CD4-positive, alpha-beta T cell (primary cell): ENCODE measurements around the gene NRM. TPM values are rescaled to one million over a fixed set of nuclear protein-coding genes. Genes with fewer than 3 reads are reported as not detected.
A peak's percentile ranks its signal among the peaks of the same experiment; 100 is the strongest.

Experiments
- ATAC-seq: fragments of 200-7000 bp; cut with Tn5 transposase; one replicate; pipeline ENCODE4 v1.10.0; 2022; ENCODE audit warnings: mild to moderate bottlenecking; ENCODE audit not compliant: poor library complexity
- CTCF ChIA-PET: fragments of 350-600 bp; sonication (Branson Sonifier 250); formaldehyde crosslinking; loops from one replicate; lab custom pipeline; 2021; ENCODE audit warnings: antibody characterized with exemption, inconsistent platforms; lab: Charles Lee
- POLR2A ChIA-PET: fragments of 350-600 bp; sonication (Branson Sonifier 250); formaldehyde crosslinking; loops from one replicate; lab custom pipeline; 2021; ENCODE audit warnings: antibody characterized with exemption, inconsistent platforms; lab: Charles Lee
- DNase-seq, 14 experiments: peaks; one replicate each; pipeline ENCODE4 v3.0.0-alpha.2; 2013 to 2020; ENCODE audit warnings: mixed read lengths in 2 of 14
- H3K27ac ChIP-seq, 2 donors: one replicate each; pipeline versions ENCODE4 v1.5.1 to v1.7.0; 2013; ENCODE audit warnings: low read length in 2 of 2, low read depth in 1 of 2, mild to moderate bottlenecking in 1 of 2
- H3K27me3 ChIP-seq, 2 experiments: 1 replicate in 1 of 2; 2 replicates in 1 of 2; pipeline versions ENCODE4 v1.6.1 to v1.7.0; 2013; ENCODE audit warnings: low read length in 2 of 2, control low read depth in 1 of 2, mild to moderate bottlenecking in 1 of 2, moderate library complexity in 1 of 2; ENCODE audit not compliant: insufficient read depth in 2 of 2, control insufficient read depth in 1 of 2
- H3K36me3 ChIP-seq: one replicate; pipeline ENCODE4 v1.6.1; 2013; ENCODE audit warnings: low read length, control low read depth; ENCODE audit not compliant: insufficient read depth
- H3K4me1 ChIP-seq: one replicate; pipeline ENCODE4 v1.6.1; 2013; ENCODE audit warnings: low read length, control low read depth; ENCODE audit not compliant: insufficient read depth
- H3K4me3 ChIP-seq: one replicate; pipeline ENCODE4 v1.5.1; 2013; ENCODE audit warnings: mild to moderate bottlenecking, low read length, moderate library complexity
- H3K9me3 ChIP-seq, 2 experiments: 1 replicate in 1 of 2; 2 replicates in 1 of 2; pipeline versions ENCODE4 v1.6.1 to v1.7.0; 2013; ENCODE audit warnings: low read length in 2 of 2, mild to moderate bottlenecking in 2 of 2, control low read depth in 1 of 2, moderate library complexity in 1 of 2; ENCODE audit not compliant: control insufficient read depth in 1 of 2, insufficient read depth in 1 of 2
- H3K27ac Mint-ChIP-seq: one replicate; pipeline ENCODE4 v1.8.0; 2020; ENCODE audit warnings: mixed read lengths
- H3K27me3 Mint-ChIP-seq: one replicate; pipeline ENCODE4 v1.8.0; 2021; ENCODE audit warnings: mixed read lengths
- H3K36me3 Mint-ChIP-seq: one replicate; pipeline ENCODE4 v1.8.0; 2021; ENCODE audit warnings: low read depth, mixed read lengths
- H3K4me1 Mint-ChIP-seq: one replicate; pipeline ENCODE4 v1.8.0; 2021; ENCODE audit warnings: low read depth, mixed read lengths
- H3K4me3 Mint-ChIP-seq: one replicate; pipeline ENCODE4 v1.8.0; 2020; ENCODE audit warnings: mild to moderate bottlenecking, mixed read lengths
- H3K9me3 Mint-ChIP-seq: one replicate; pipeline ENCODE4 v1.8.0; 2020; ENCODE audit warnings: mixed read lengths
- intact Hi-C, 2 experiments: fragments of 100-400 bp; cut with DNase I in 1 of 2; cut with micrococcal nuclease in 1 of 2; formaldehyde crosslinking; loops; one replicate each; pipeline versions ENCODE4 v1.15.1 to v1.9.0; 2023 to 2025; cut with DNase I, micrococcal nuclease
- total RNA-seq, 174 experiments: library from RNA in 2 of 174; stranded (reverse) in 2 of 174; gene quantifications; one replicate each; pipeline ENCODE4 v1.2.3 and lab custom pipeline; 2021 to 2026
- TF ChIP-seq, protein P1 (sequence below): fragments of 200-600 bp; IDR thresholded peaks from one replicate; pipeline ENCODE4 v1.8.0; 2022; ENCODE audit warnings: antibody characterized with exemption, mild to moderate bottlenecking

Gene NRM
- total RNA-seq, 2 experiments from 2014 or later, result 3.8 to 4.4 TPM

DNA sequence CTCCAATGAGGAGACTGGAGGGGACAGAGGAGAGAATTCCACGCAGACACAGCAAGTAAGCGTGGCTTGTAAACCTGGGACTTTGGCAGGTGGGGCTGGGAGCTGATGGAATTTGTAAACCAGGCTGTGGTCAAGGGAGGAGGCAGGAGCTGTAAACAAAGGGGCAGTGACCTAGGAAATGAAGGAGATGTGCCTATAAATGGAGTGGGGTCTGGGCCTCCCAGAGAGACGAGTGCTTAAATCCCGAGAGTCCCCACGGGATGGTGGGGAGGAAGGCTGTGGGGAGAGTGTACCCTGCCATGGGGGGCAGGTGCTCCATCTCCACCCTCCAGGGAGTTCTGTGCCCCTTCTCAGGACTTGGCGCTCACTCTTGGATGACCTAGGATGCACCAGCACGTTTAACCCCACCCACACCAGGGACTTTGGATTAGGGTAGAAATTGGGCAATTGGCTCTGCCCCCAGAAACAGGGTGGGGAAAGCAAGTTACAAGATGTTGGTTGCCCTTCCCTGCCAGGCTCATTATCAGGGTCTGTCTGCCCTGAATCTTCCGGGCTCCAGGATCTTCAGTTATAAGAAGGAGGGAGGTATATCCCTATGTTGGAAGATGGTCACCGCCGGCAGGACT, 14.0 kb downstream of the NRM start:
- H3K36me3 ChIP-seq, result peaks cover 54% of the 10 kb centered on the region
- TF ChIP-seq, protein P1, sequence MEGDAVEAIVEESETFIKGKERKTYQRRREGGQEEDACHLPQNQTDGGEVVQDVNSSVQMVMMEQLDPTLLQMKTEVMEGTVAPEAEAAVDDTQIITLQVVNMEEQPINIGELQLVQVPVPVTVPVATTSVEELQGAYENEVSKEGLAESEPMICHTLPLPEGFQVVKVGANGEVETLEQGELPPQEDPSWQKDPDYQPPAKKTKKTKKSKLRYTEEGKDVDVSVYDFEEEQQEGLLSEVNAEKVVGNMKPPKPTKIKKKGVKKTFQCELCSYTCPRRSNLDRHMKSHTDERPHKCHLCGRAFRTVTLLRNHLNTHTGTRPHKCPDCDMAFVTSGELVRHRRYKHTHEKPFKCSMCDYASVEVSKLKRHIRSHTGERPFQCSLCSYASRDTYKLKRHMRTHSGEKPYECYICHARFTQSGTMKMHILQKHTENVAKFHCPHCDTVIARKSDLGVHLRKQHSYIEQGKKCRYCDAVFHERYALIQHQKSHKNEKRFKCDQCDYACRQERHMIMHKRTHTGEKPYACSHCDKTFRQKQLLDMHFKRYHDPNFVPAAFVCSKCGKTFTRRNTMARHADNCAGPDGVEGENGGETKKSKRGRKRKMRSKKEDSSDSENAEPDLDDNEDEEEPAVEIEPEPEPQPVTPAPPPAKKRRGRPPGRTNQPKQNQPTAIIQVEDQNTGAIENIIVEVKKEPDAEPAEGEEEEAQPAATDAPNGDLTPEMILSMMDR, result no peak

DNA sequence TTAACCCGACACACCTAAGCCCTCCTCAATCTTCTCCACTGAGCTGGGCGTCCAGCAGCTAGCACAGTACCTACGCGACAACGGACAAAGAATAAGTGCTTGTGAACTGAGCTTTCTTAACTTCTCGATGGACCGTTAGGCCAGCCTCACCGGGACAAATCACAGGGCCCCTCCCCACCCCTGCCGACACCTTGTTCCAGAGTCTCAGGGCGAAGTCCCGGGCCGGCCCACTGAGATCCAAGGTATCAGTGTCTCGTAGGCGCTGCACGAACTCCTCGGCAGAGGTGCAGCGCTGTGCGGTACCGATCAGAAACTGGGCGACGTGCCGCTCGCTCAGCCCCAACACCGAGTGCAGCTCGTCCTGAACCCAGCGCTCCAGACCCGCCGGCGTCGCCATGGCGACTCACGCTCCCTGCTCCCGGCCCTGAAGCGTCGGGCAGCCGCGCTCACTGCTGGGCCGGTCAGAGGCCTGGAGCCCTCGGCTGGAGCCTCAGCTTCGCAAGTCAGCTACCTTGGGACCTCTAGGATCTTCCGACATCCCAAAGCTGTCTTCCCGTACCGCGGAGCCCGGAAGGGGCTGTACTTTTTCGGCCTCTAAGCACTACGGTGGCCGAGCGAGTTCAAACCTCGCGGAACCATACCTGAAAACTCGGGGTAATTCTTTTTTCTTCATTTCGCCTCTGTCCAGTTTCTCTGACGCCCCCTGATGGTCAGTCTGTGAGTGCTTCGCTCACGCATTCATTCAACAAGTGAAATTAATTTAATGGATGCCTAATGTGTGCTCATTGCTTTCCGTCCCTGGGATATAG, 18.1 kb downstream of the NRM start, which contains the start of gene DHX16:
DHX16 (minus strand) TSS at position 562 of the 809 bp plus-strand sequence; CDS start at position 397, 165 bp downstream.
- intact Hi-C loops, result loop anchor here (2.0 to 5.0 kb wide), 6 partner anchors 26 to 190 kb away; partner anchors contain the start of genes ATAT1 (in 2 of the 2), C6orf136 (in 1 of the 2), MRPS18B (in 1 of the 2) and PPP1R10 (in 1 of the 2)
- ChIA-PET CTCF (interaction anchor here (0.5 to 15.4 kb wide), 14 partner anchors 9 to 241 kb away, joined by 3 to 526 read pairs (median 3); partner anchors contain the start of genes C6orf136, MDC1, MRPS18B and TUBB), POLR2A (interaction anchor here (0.6 to 2.4 kb wide), 13 partner anchors 26 to 131 kb away, joined by 3 to 17 read pairs (median 4); partner anchors contain the start of genes C6orf136, MDC1, MRPS18B and PPP1R10)
- Mint-ChIP-seq H3K27me3 (no peaks in the 10 kb centered on the region), H3K4me3 (peak within 1 kb of the TSS; percentile 87), H3K36me3 (peaks cover 55% of the 10 kb centered on the region), H3K4me1 (peaks cover 49% of the 10 kb centered on the region), H3K9me3 (no peaks in the 10 kb centered on the region), H3K27ac (peak within 1 kb of the TSS; percentile 86)
- Histone ChIP-seq H3K27ac (peak within 1 kb of the TSS; percentile 49 to 59), H3K9me3 (no peaks in the 10 kb centered on the region), H3K4me3 (peak within 1 kb of the TSS; percentile 98), H3K36me3 (peaks cover 46% of the 10 kb centered on the region), H3K27me3 (no peaks in the 10 kb centered on the region), H3K4me1 (peaks cover 18% of the 10 kb centered on the region)
- ATAC-seq, result peak; percentile 76
- peak; percentile 79 to 95 (median 84) for DNase-seq
- TF ChIP-seq, protein P1, result peak; percentile 69

More for the DNA sequence above, 14.0 kb downstream of the NRM start:
- CTCF ChIA-PET, result interaction anchor here (15.4 kb wide), 1 partner anchor 46 kb away, joined by 526 read pairs; the partner anchor contains the start of genes MDC1 and TUBB
- H3K4me1 ChIP-seq, result peaks cover 47% of the 10 kb centered on the region
- POLR2A ChIA-PET, result interaction anchor here (1.2 kb wide), 1 partner anchor 45 kb away, joined by 8 read pairs; no protein-coding TSS in a partner anchor
- no peaks in the 10 kb centered on the region for H3K9me3 ChIP-seq
- H3K36me3 Mint-ChIP-seq, result peaks cover 63% of the 10 kb centered on the region
- ATAC-seq, result no peak
- H3K9me3 Mint-ChIP-seq, result no peaks in the 10 kb centered on the region
- intact Hi-C loops, result loop anchor here (5.0 kb wide), 2 partner anchors 136 to 151 kb away; no protein-coding TSS in a partner anchor
- peaks cover 52% of the 10 kb centered on the region for H3K4me1 Mint-ChIP-seq
- peak overlapping the region; percentile 15 for H3K4me3 Mint-ChIP-seq
- no peaks in the 10 kb centered on the region for H3K27me3 ChIP-seq
- peak overlapping the region; percentile 49 for H3K27ac Mint-ChIP-seq
- no peak for DNase-seq
- H3K27me3 Mint-ChIP-seq, result no peaks in the 10 kb centered on the region
- no peak overlapping the region for H3K4me3 ChIP-seq
- H3K27ac ChIP-seq, result no peak overlapping the region
